Thymus (tissue), 11 donors: Measurements from ENCODE around the gene FRMPD4. TPM values are rescaled to one million over a fixed set of nuclear protein-coding genes. Genes with fewer than 3 reads are reported as not detected.

ENCODE experiments used
- DNase-seq, 9 donors: peaks; one replicate each; pipeline ENCODE4 v3.0.0-alpha.2; 2013; ENCODE audit warnings: low spot score in 9 of 9, low read depth in 6 of 9, missing footprints in 1 of 9
- H3K27ac ChIP-seq, 2 donors: one replicate each; pipeline ENCODE4 v1.5.1; 2013; ENCODE audit warnings: control low read depth in 1 of 2, low read depth in 1 of 2, low read length in 1 of 2, mild to moderate bottlenecking in 1 of 2, moderate library complexity in 1 of 2
- H3K27me3 ChIP-seq, 2 donors: one replicate each; pipeline ENCODE4 v1.5.1; 2013; ENCODE audit warnings: low read length in 1 of 2; ENCODE audit not compliant: control insufficient read depth in 2 of 2, insufficient read depth in 1 of 2
- H3K36me3 ChIP-seq, 2 donors: one replicate each; pipeline ENCODE4 v1.5.1; 2013; ENCODE audit warnings: low read length in 1 of 2, mild to moderate bottlenecking in 1 of 2, moderate library complexity in 1 of 2; ENCODE audit not compliant: control insufficient read depth in 2 of 2, insufficient read depth in 2 of 2
- H3K4me1 ChIP-seq, 2 donors: one replicate each; pipeline ENCODE4 v1.5.1; 2013; ENCODE audit warnings: low read length in 2 of 2; ENCODE audit not compliant: control insufficient read depth in 2 of 2, insufficient read depth in 2 of 2
- H3K4me3 ChIP-seq, 2 donors: one replicate each; pipeline ENCODE4 v1.5.1; 2013; ENCODE audit warnings: low read length in 2 of 2, control low read depth in 1 of 2, mild to moderate bottlenecking in 1 of 2
- H3K9me3 ChIP-seq, 2 donors: one replicate each; pipeline ENCODE4 v1.5.1; 2013; ENCODE audit warnings: low read length in 1 of 2, mild to moderate bottlenecking in 1 of 2; ENCODE audit not compliant: control insufficient read depth in 2 of 2, insufficient read depth in 1 of 2
- WGBS: extraction: QIAGEN DNeasy Blood & Tissue Kit; methylation state at CpG from one replicate; pipeline ENCODE4 v1.1.7; 2013; 5-methylcytosine and 5-hydroxymethylcytosine counted together
- polyA plus RNA-seq: library from polyadenylated mRNA; stranded (reverse); fragments of 200-250 nt; gene quantifications from one replicate; pipeline ENCODE4 v1.2.3, GENCODE V29; 2013
- total RNA-seq: library from RNA; stranded (reverse); fragments of 120-200 nt; gene quantifications from one replicate; pipeline ENCODE4 v1.2.4, GENCODE V29; 2013
- donor health status: healthy.

The FRMPD4 gene
- total and polyA plus RNA-seq, 2 donors, result 0.05 TPM

GRCh38 chrX:12322031-12322430 is 183.8 kb downstream of the FRMPD4 start:
- H3K9me3 ChIP-seq, result no peaks in the 10 kb centered on the region
- no peaks in the 10 kb centered on the region for H3K36me3 ChIP-seq
- no peaks in the 10 kb centered on the region for H3K27me3 ChIP-seq
- H3K4me1 ChIP-seq, result no peaks in the 10 kb centered on the region
- DNase-seq, result no peak
- H3K4me3 ChIP-seq, result no peak overlapping the region
- H3K27ac ChIP-seq, result no peak overlapping the region

GRCh38 chrX:12325171-12325570 is 186.9 kb downstream of the FRMPD4 start:
- no peaks in the 10 kb centered on the region for H3K27me3 ChIP-seq
- H3K36me3 ChIP-seq, result no peaks in the 10 kb centered on the region
- DNase-seq, result no peak
- no peaks in the 10 kb centered on the region for H3K4me1 ChIP-seq
- H3K9me3 ChIP-seq, result no peaks in the 10 kb centered on the region
- H3K27ac ChIP-seq, result no peak overlapping the region
- WGBS, result 80% methylated on average over 2 of the region's 2 CpGs
- H3K4me3 ChIP-seq, result no peak overlapping the region

GRCh38 chrX:12327836-12328235 is 189.6 kb downstream of the FRMPD4 start:
- DNase-seq, result no peak
- H3K4me1 ChIP-seq, result no peaks in the 10 kb centered on the region
- H3K36me3 ChIP-seq, result no peaks in the 10 kb centered on the region
- H3K4me3 ChIP-seq, result no peak overlapping the region
- H3K27ac ChIP-seq, result no peak overlapping the region
- H3K27me3 ChIP-seq, result no peaks in the 10 kb centered on the region
- H3K9me3 ChIP-seq, result no peaks in the 10 kb centered on the region

DNA sequence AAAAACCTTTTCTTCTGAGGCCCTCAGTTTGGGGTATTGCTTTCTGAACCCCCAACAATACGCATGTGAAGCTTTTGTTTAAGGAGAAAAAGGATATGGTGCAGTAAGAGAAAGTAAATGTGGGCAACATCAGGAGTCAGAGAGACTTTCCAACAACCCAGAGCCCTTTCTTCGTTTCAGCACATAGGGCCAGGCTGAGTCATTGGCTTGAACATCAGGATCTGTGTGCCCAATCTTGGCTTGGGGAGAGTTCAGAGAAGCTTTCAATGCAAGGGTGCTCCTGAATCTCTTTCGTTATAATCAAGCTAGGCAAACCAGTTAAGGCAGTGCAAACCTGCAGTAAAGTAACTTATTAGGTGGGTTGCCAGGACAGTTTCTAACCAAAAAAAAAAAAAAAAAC is 191.2 kb downstream of the FRMPD4 start:
- no peaks in the 10 kb centered on the region for H3K4me1 ChIP-seq
- no peaks in the 10 kb centered on the region for H3K36me3 ChIP-seq

GRCh38 chrX:12330841-12331240 is 192.6 kb downstream of the FRMPD4 start:
- no peaks in the 10 kb centered on the region for H3K36me3 ChIP-seq
- no peak for DNase-seq
- WGBS, result 87% methylated on average over 3 of the region's 3 CpGs
- no peaks in the 10 kb centered on the region for H3K27me3 ChIP-seq
- H3K4me1 ChIP-seq, result no peaks in the 10 kb centered on the region
- H3K27ac ChIP-seq, result no peak overlapping the region
- no peak overlapping the region for H3K4me3 ChIP-seq
- H3K9me3 ChIP-seq, result no peaks in the 10 kb centered on the region

More for the DNA sequence above, 191.2 kb downstream of the FRMPD4 start:
- DNase-seq, result no peak
- Histone ChIP-seq H3K27ac (no peak overlapping the region), H3K27me3 (no peaks in the 10 kb centered on the region), H3K4me3 (no peak overlapping the region), H3K9me3 (no peaks in the 10 kb centered on the region)
- WGBS, result 85% methylated on average over 3 of the region's 3 CpGs

DNA sequence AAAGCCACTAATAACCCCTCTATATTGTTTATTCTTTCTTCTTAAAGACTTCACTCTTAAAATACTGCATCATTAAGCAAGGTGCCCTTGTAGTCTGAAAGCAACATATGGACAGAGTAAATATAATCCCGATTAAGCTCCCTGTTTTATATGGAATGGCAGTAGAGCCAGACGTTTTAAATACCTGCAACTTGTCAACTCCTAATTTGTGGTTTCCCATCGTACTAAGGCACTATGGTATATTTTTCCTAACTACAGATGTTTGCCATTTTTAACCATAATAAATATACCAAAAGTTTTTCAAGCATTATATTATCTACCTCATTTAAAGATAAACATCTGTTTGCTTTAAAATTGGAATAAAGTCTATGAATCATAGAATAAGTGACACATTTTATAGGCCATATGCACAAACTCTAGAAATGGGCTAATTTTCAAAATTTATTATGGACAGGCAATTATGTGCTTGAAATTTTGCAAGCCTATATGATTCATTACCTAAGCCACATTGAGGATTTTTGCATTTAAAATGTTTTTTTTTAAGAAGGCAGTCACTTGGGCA is 194.6 kb downstream of the FRMPD4 start:
- no peaks in the 10 kb centered on the region for H3K9me3 ChIP-seq
- no peak for DNase-seq
- 86% methylated on average over 3 of the region's 3 CpGs for WGBS
- no peak overlapping the region for H3K4me3 ChIP-seq
- no peaks in the 10 kb centered on the region for H3K36me3 ChIP-seq
- no peak overlapping the region for H3K27ac ChIP-seq
- H3K4me1 ChIP-seq, result no peaks in the 10 kb centered on the region
- H3K27me3 ChIP-seq, result no peaks in the 10 kb centered on the region

- Histone ChIP-seq H3K36me3 (no peaks in the 10 kb centered on the region), H3K27me3 (no peaks in the 10 kb centered on the region), H3K4me3 (no peak overlapping the region), H3K27ac (no peak overlapping the region), H3K9me3 (no peaks in the 10 kb centered on the region), H3K4me1 (no peaks in the 10 kb centered on the region)
- DNase-seq, result no peak
- 95% methylated on average over 2 of the region's 2 CpGs for WGBS
Measured at GRCh38 chrX:12339921-12340320, 201.6 kb downstream of the FRMPD4 start.

- 93% methylated on average over 2 of the region's 2 CpGs for WGBS
- no peak overlapping the region for H3K4me3 ChIP-seq
- H3K4me1 ChIP-seq, result no peaks in the 10 kb centered on the region
- H3K27ac ChIP-seq, result no peak overlapping the region
- no peaks in the 10 kb centered on the region for H3K9me3 ChIP-seq
- no peaks in the 10 kb centered on the region for H3K27me3 ChIP-seq
- no peak for DNase-seq
- H3K36me3 ChIP-seq, result no peaks in the 10 kb centered on the region
Measured at GRCh38 chrX:12344954-12345353, 206.7 kb downstream of the FRMPD4 start.

GRCh38 chrX:12349201-12349600 is 210.9 kb downstream of the FRMPD4 start:
- 48% methylated on average over 8 of the region's 8 CpGs for WGBS

GRCh38 chrX:12352922-12353321 is 214.6 kb downstream of the FRMPD4 start:
- no peak overlapping the region for H3K4me3 ChIP-seq
- no peaks in the 10 kb centered on the region for H3K27me3 ChIP-seq
- no peaks in the 10 kb centered on the region for H3K4me1 ChIP-seq
- DNase-seq, result no peak
- WGBS, result 80% methylated on average over 5 of the region's 5 CpGs
- H3K27ac ChIP-seq, result no peak overlapping the region
- H3K36me3 ChIP-seq, result no peaks in the 10 kb centered on the region
- H3K9me3 ChIP-seq, result no peaks in the 10 kb centered on the region

More at GRCh38 chrX:12349201-12349600, 210.9 kb downstream of the FRMPD4 start:
- no peaks in the 10 kb centered on the region for H3K27me3 ChIP-seq
- no peaks in the 10 kb centered on the region for H3K4me1 ChIP-seq
- no peak overlapping the region for H3K4me3 ChIP-seq
- no peaks in the 10 kb centered on the region for H3K36me3 ChIP-seq
- H3K9me3 ChIP-seq, result no peaks in the 10 kb centered on the region
- no peak for DNase-seq
- no peak overlapping the region for H3K27ac ChIP-seq
